Right atrium auricular region (tissue), 2 donors: ENCODE measurements around the gene MLEC. TPM values are rescaled to one million over a fixed set of nuclear protein-coding genes. Genes with fewer than 3 reads are reported as not detected.

Experiments used
- DNase-seq: peaks from one replicate; pipeline ENCODE4 v3.0.0-alpha.2; 2019; ENCODE audit warnings: low spot score
- H3K27ac ChIP-seq, 2 donors: fragments of 200-600 bp; sonication (generic); 1 replicate in 1 of 2; 2 replicates in 1 of 2; pipeline ENCODE4 v1.5.1; 2016 to 2019
- H3K27me3 ChIP-seq, 2 donors: fragments of 200-600 bp; sonication (generic); one replicate each; pipeline versions ENCODE4 v1.5.1 to v1.6.0; 2017 to 2019
- H3K36me3 ChIP-seq: fragments of 200-600 bp; sonication (generic); one replicate; pipeline ENCODE4 v1.5.1; 2016
- H3K4me1 ChIP-seq, 2 donors: fragments of 200-600 bp; sonication (generic); one replicate each; pipeline versions ENCODE4 v1.5.1 to v1.6.0; 2017 to 2019
- H3K4me3 ChIP-seq, 2 donors: fragments of 200-600 bp; sonication (generic); 1 replicate in 1 of 2; 2 replicates in 1 of 2; pipeline ENCODE4 v1.5.1; 2017 to 2019; ENCODE audit warnings: mild to moderate bottlenecking in 1 of 2, moderate library complexity in 1 of 2
- H3K9me3 ChIP-seq, 2 donors: fragments of 200-600 bp; sonication (generic); one replicate each; pipeline ENCODE4 v1.5.1; 2019
- CTCF ChIP-seq, 2 donors: fragments of 200-600 bp; sonication (generic); IDR thresholded peaks; one replicate each; pipeline ENCODE4 v1.5.1; 2019; ENCODE audit warnings: antibody characterized with exemption in 2 of 2
- total RNA-seq, 2 donors: library from RNA; depleted of rRNA; stranded (reverse); fragments of >200 nt; gene quantifications; one replicate each; pipeline ENCODE4 v1.1.0, GENCODE V29; 2016

The MLEC gene
- total RNA-seq, 2 donors from 2014 or later = 89.7 to 179 TPM

- no peak for DNase-seq
- Histone ChIP-seq H3K4me1 (peaks cover 0 to 76% of the 10 kb centered on the region in 2 donors), H3K36me3 (peaks cover 83% of the 10 kb centered on the region)
Measured at GRCh38 chr12:120698665-120699064, 11.7 kb downstream of the MLEC start.

GRCh38 chr12:120699553-120699952 lies 12.6 kb downstream of the MLEC start:
- Histone ChIP-seq H3K9me3 (no peaks in the 10 kb centered on the region), H3K27me3 (no peaks in the 10 kb centered on the region), H3K4me3 (no peak overlapping the region), H3K27ac (peak overlapping the region; percentile 61 to 82), H3K4me1 (peaks cover 0 to 77% of the 10 kb centered on the region in 2 donors), H3K36me3 (peaks cover 76% of the 10 kb centered on the region)
- TF ChIP-seq CTCF (IDR thresholded peaks at IDR 0.05) = no peak
- no peak for DNase-seq

More at GRCh38 chr12:120698665-120699064, 11.7 kb downstream of the MLEC start:
- H3K27ac ChIP-seq = peak overlapping the region; percentile 61 to 82
- TF ChIP-seq CTCF (IDR thresholded peaks at IDR 0.05) = no peak
- H3K4me3 ChIP-seq = no peak overlapping the region
- H3K9me3 ChIP-seq = no peaks in the 10 kb centered on the region
- H3K27me3 ChIP-seq = no peaks in the 10 kb centered on the region

DNA sequence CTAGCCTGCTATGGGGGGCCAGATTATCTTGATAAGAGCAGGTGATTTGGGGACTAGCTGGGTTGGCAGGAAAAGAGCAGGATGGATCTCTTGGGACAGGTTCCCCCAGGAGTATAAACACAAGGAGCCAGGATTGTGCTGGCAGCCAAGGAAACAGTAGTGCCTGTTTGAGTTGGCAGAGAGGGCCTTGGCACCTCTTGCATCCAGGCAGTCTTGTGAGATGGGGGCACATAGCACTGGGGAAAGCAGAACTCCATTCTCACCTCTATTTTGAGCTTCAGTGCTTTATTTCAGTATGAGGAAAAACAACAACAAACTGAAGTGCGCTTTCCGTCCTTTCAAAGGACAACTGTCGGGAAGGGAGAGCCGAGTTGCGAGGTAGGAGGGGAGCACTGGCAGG lies 13.9 kb downstream of the MLEC start:
- TF ChIP-seq CTCF (IDR thresholded peaks at IDR 0.05) = no peak
- no peak overlapping the region for H3K4me3 ChIP-seq
- peaks cover 0 to 82% of the 10 kb centered on the region in 2 donors for H3K4me1 ChIP-seq
- no peak for DNase-seq
- peak overlapping the region; percentile 61 to 82 for H3K27ac ChIP-seq
- H3K36me3 ChIP-seq = peaks cover 63% of the 10 kb centered on the region
- H3K27me3 ChIP-seq = no peaks in the 10 kb centered on the region
- no peaks in the 10 kb centered on the region for H3K9me3 ChIP-seq

GRCh38 chr12:120702637-120703036 lies 15.7 kb downstream of the MLEC start:
- DNase-seq = no peak
- no peaks in the 10 kb centered on the region for H3K27me3 ChIP-seq
- no peak for TF ChIP-seq CTCF (IDR thresholded peaks at IDR 0.05)
- peak overlapping the region; percentile 47 to 82 for H3K27ac ChIP-seq
- H3K4me3 ChIP-seq = no peak overlapping the region
- peaks cover 46% of the 10 kb centered on the region for H3K36me3 ChIP-seq
- H3K4me1 ChIP-seq = peaks cover 0 to 71% of the 10 kb centered on the region in 2 donors
- H3K9me3 ChIP-seq = no peaks in the 10 kb centered on the region

DNA sequence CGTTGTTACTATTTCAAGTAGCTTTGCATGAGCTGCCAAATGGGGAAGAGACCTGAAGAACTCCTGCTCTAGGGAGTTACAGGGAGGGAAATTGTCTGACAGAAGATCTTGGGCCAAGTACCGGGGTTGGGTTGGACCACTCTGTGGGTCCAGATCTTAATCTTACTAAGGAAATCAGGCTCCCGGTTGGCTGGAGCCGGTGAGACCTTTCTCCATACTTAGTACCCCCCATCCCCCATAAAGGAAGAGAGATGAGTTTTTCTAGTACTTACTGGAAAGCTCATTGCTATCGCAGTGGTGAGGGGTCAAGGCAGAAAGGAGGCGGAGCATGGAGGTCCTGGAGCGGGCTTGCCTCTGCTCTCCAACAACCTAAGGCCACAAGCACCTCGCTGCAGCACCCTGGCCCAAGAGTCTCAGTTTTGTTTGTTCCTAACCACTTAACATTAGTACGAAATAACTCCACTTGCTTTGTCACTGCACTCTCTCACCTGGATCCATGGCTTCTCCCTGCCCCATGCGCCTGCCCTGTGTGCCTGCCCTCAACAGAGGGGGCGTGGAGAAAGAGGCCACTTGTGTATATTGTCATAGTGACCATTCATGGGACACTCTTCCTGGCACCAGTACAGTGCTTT lies 16.5 kb downstream of the MLEC start:
- H3K9me3 ChIP-seq = no peaks in the 10 kb centered on the region
- peaks cover 0 to 65% of the 10 kb centered on the region in 2 donors for H3K4me1 ChIP-seq
- H3K36me3 ChIP-seq = peaks cover 40% of the 10 kb centered on the region
- H3K27ac ChIP-seq = peak overlapping the region; percentile 41 to 47
- no peak overlapping the region for H3K4me3 ChIP-seq
- DNase-seq = no peak
- H3K27me3 ChIP-seq = no peaks in the 10 kb centered on the region
- TF ChIP-seq CTCF (IDR thresholded peaks at IDR 0.05) = no peak

DNA sequence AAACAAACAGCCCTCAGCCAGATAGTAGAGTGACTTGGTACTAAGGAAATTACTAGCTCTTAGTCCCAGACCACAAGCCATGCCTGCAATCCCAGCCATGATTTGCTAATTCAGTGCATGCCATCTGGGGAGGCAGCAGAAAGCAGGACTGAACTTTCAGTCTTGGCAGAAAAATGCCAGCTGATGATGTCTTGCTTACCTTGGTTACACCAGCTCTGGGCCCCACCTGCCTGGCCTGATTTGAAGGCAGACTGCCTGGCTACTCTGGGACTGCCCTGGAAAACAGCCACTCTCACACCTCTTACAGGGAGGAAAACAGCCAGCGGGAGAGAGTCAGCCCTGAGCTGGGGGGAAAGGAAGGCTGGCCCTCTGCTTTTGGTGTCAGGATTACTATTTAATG lies 18.7 kb downstream of the MLEC start:
- H3K4me1 ChIP-seq = peaks cover 0 to 51% of the 10 kb centered on the region in 2 donors
- H3K27ac ChIP-seq = no peak overlapping the region
- H3K4me3 ChIP-seq = no peak overlapping the region

More for the DNA sequence above, 18.7 kb downstream of the MLEC start:
- no peaks in the 10 kb centered on the region for H3K27me3 ChIP-seq
- TF ChIP-seq CTCF (IDR thresholded peaks at IDR 0.05) = no peak
- DNase-seq = no peak
- H3K9me3 ChIP-seq = no peaks in the 10 kb centered on the region
- peaks cover 18% of the 10 kb centered on the region for H3K36me3 ChIP-seq
